Astrocyte (in vitro differentiated cells and primary cell): ENCODE data around the gene ATG3. TPM values are rescaled to one million over a fixed set of nuclear protein-coding genes. Genes with fewer than 3 reads are reported as not detected.

Experiments used
- DNase-seq: peaks from one replicate; pipeline ENCODE4 v3.0.0-alpha.2; 2010; ENCODE audit warnings: low read depth
- FAIRE-seq: peaks from 2 replicates; lab custom pipeline; 2011; peaks lifted over from hg19 to GRCh38; lab: Jason Lieb, UNC
- H2AFZ ChIP-seq: 2 replicates; pipeline ENCODE4 v1.6.0; 2012; ENCODE audit warnings: low read depth, low read length, inconsistent platforms
- H3K27ac ChIP-seq: 2 replicates; pipeline ENCODE4 v1.5.1; 2011; ENCODE audit warnings: low read depth, low read length, inconsistent platforms
- H3K27me3 ChIP-seq: 2 replicates; pipeline ENCODE4 v1.6.0; 2011; ENCODE audit warnings: low read length, inconsistent platforms; ENCODE audit not compliant: insufficient read depth
- H3K36me3 ChIP-seq: 2 replicates; pipeline ENCODE4 v1.5.1; 2011; ENCODE audit warnings: low read length, inconsistent platforms; ENCODE audit not compliant: insufficient read depth
- H3K4me1 ChIP-seq: 2 replicates; pipeline ENCODE4 v1.5.1; 2011; ENCODE audit warnings: low read length, inconsistent platforms; ENCODE audit not compliant: insufficient read depth
- H3K4me2 ChIP-seq: 2 replicates; pipeline ENCODE4 v1.6.0; 2012; ENCODE audit warnings: low read length, inconsistent platforms
- H3K4me3 ChIP-seq: 2 replicates; pipeline ENCODE4 v1.5.1; 2011; ENCODE audit warnings: low read depth, mild to moderate bottlenecking, low read length, inconsistent platforms; ENCODE audit not compliant: insufficient read depth
- H3K79me2 ChIP-seq: 2 replicates; pipeline ENCODE4 v1.6.0; 2012; ENCODE audit warnings: mild to moderate bottlenecking, low read length, inconsistent platforms; ENCODE audit not compliant: insufficient read depth
- H3K9ac ChIP-seq: 2 replicates; pipeline ENCODE4 v1.6.0; 2012; ENCODE audit warnings: mild to moderate bottlenecking, low read length, inconsistent platforms
- H3K9me3 ChIP-seq: 2 replicates; pipeline ENCODE4 v1.5.1; 2012; ENCODE audit warnings: low read depth, mild to moderate bottlenecking, low read length, inconsistent platforms; ENCODE audit not compliant: insufficient read depth
- H4K20me1 ChIP-seq: 2 replicates; pipeline ENCODE4 v1.6.0; 2012; ENCODE audit warnings: low read length, inconsistent platforms; ENCODE audit not compliant: insufficient read depth
- H3K27ac Mint-ChIP-seq: one replicate; pipeline ENCODE4 v1.8.0; 2021; ENCODE audit warnings: mild to moderate bottlenecking, mixed read lengths; ENCODE audit not compliant: unreplicated experiment
- H3K27me3 Mint-ChIP-seq: one replicate; pipeline ENCODE4 v1.8.0; 2021; ENCODE audit warnings: low read depth, mixed read lengths; ENCODE audit not compliant: unreplicated experiment
- H3K36me3 Mint-ChIP-seq: one replicate; pipeline ENCODE4 v1.8.0; 2021; ENCODE audit warnings: low read depth, mixed read lengths; ENCODE audit not compliant: unreplicated experiment
- H3K4me1 Mint-ChIP-seq: one replicate; pipeline ENCODE4 v1.8.0; 2021; ENCODE audit warnings: low read depth, mixed read lengths; ENCODE audit not compliant: unreplicated experiment
- H3K4me3 Mint-ChIP-seq: one replicate; pipeline ENCODE4 v1.8.0; 2021; ENCODE audit warnings: mild to moderate bottlenecking, moderate library complexity, mixed read lengths; ENCODE audit not compliant: unreplicated experiment
- H3K9me3 Mint-ChIP-seq: one replicate; pipeline ENCODE4 v1.8.0; 2021; ENCODE audit warnings: mild to moderate bottlenecking, mixed read lengths; ENCODE audit not compliant: unreplicated experiment
- EZH2 ChIP-seq: IDR thresholded peaks from 2 replicates; pipeline ENCODE4 v1.6.1; 2012; ENCODE audit warnings: mild to moderate bottlenecking, low read length, inconsistent platforms; ENCODE audit not compliant: insufficient read depth
- total RNA-seq: library from RNA; stranded (reverse); gene quantifications from 2 replicates; pipeline ENCODE4 v1.2.1, GENCODE V29; 2021
- TF ChIP-seq, protein P1 (sequence below): IDR thresholded peaks from 2 replicates; pipeline ENCODE4 v1.5.1; 2011; ENCODE audit warnings: low read depth, mild to moderate bottlenecking, inconsistent platforms, low read length, moderate library complexity; ENCODE audit not compliant: insufficient read depth

Gene ATG3
- total RNA-seq, 1 donor from 2014 or later = 46.2 TPM

DNA sequence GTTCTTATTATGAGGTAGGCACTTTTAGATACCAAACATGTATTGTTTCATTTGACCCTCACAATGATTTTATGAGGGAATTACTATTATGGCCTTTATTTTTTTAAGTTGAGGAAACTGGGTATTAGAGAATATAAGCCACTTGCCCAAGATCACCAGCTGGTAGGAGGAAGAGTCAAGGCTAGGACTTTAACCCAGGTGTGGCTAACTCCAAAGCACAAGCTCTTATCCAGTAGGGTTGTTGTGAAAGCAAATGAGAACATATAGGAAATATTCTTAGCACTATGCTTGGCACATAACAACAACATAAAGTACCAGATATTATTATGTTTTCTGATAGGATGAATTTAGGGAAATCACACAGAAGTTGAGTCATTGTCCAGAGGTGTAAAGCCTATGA is 70.4 kb downstream of the ATG3 start:
- TF ChIP-seq EZH2 = no peak
- TF ChIP-seq, protein P1, sequence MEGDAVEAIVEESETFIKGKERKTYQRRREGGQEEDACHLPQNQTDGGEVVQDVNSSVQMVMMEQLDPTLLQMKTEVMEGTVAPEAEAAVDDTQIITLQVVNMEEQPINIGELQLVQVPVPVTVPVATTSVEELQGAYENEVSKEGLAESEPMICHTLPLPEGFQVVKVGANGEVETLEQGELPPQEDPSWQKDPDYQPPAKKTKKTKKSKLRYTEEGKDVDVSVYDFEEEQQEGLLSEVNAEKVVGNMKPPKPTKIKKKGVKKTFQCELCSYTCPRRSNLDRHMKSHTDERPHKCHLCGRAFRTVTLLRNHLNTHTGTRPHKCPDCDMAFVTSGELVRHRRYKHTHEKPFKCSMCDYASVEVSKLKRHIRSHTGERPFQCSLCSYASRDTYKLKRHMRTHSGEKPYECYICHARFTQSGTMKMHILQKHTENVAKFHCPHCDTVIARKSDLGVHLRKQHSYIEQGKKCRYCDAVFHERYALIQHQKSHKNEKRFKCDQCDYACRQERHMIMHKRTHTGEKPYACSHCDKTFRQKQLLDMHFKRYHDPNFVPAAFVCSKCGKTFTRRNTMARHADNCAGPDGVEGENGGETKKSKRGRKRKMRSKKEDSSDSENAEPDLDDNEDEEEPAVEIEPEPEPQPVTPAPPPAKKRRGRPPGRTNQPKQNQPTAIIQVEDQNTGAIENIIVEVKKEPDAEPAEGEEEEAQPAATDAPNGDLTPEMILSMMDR = no peak
- Histone ChIP-seq H3K79me2 (no peaks in the 10 kb centered on the region), H3K4me1 (no peaks in the 10 kb centered on the region), H4K20me1 (no peaks in the 10 kb centered on the region), H3K4me2 (no peak overlapping the region), H3K9ac (no peak overlapping the region), H3K27ac (no peak overlapping the region), H3K27me3 (peaks cover 3% of the 10 kb centered on the region), H3K4me3 (no peak overlapping the region), H3K36me3 (no peaks in the 10 kb centered on the region), H2AFZ (no peak overlapping the region), H3K9me3 (no peaks in the 10 kb centered on the region)
- H3K4me1 Mint-ChIP-seq = no peaks in the 10 kb centered on the region
- FAIRE-seq (no peak), DNase-seq (no peak)
- no peaks in the 10 kb centered on the region for H3K9me3 Mint-ChIP-seq
- H3K4me3 Mint-ChIP-seq = no peak overlapping the region
- peaks cover 5% of the 10 kb centered on the region for H3K27me3 Mint-ChIP-seq
- no peak overlapping the region for H3K27ac Mint-ChIP-seq
- no peaks in the 10 kb centered on the region for H3K36me3 Mint-ChIP-seq

GRCh38 chr3:112489674-112490479 is 71.9 kb downstream of the ATG3 start:
- Mint-ChIP-seq H3K4me3 (no peak overlapping the region), H3K36me3 (no peaks in the 10 kb centered on the region), H3K9me3 (no peaks in the 10 kb centered on the region), H3K4me1 (no peaks in the 10 kb centered on the region), H3K27me3 (no peaks in the 10 kb centered on the region), H3K27ac (no peak overlapping the region)
- Histone ChIP-seq H3K4me2 (no peak overlapping the region), H3K27me3 (no peaks in the 10 kb centered on the region), H3K9me3 (no peaks in the 10 kb centered on the region), H3K9ac (no peak overlapping the region), H4K20me1 (no peaks in the 10 kb centered on the region), H3K4me3 (no peak overlapping the region), H3K4me1 (no peaks in the 10 kb centered on the region), H2AFZ (no peak overlapping the region), H3K27ac (no peak overlapping the region), H3K36me3 (no peaks in the 10 kb centered on the region), H3K79me2 (no peaks in the 10 kb centered on the region)
- FAIRE-seq = no peak
- no peak for DNase-seq
- TF ChIP-seq, protein P1 = no peak
- no peak for TF ChIP-seq EZH2

- no peaks in the 10 kb centered on the region for H3K9me3 Mint-ChIP-seq
- no peak for TF ChIP-seq EZH2
- TF ChIP-seq, protein P1 = no peak
- H3K27me3 Mint-ChIP-seq = no peaks in the 10 kb centered on the region
- H3K4me3 ChIP-seq = no peak overlapping the region
- no peaks in the 10 kb centered on the region for H4K20me1 ChIP-seq
- H3K9ac ChIP-seq = no peak overlapping the region
- no peaks in the 10 kb centered on the region for H3K36me3 Mint-ChIP-seq
- H3K27me3 ChIP-seq = no peaks in the 10 kb centered on the region
- no peaks in the 10 kb centered on the region for H3K36me3 ChIP-seq
- H3K4me3 Mint-ChIP-seq = no peak overlapping the region
- H3K79me2 ChIP-seq = no peaks in the 10 kb centered on the region
- no peak overlapping the region for H3K27ac ChIP-seq
- no peaks in the 10 kb centered on the region for H3K4me1 Mint-ChIP-seq
- no peaks in the 10 kb centered on the region for H3K9me3 ChIP-seq
- FAIRE-seq (no peak), DNase-seq (no peak)
- no peak overlapping the region for H3K4me2 ChIP-seq
- H3K27ac Mint-ChIP-seq = no peak overlapping the region
- H2AFZ ChIP-seq = no peak overlapping the region
- H3K4me1 ChIP-seq = no peaks in the 10 kb centered on the region
Measured at GRCh38 chr3:112486811-112487505, 74.8 kb downstream of the ATG3 start.
